Measurements from ENCODE around the gene PCGF2.

PCGF2 gene

GRCh38 chr17:38716368-38717005, 31.6 kb downstream of the PCGF2 start:
- ATAC-seq, result no peak
- TF ChIP-seq TCF4 (CRISPR knock-in tag; IDR thresholded peaks at IDR 0.05; ENCODE audit: borderline replicate concordance) (no peak), CSDC2 (CRISPR knock-in tag; IDR thresholded peaks at IDR 0.05) (no peak), SNAI2 (CRISPR knock-in tag; IDR thresholded peaks at IDR 0.05) (no peak), RARB (CRISPR knock-in tag; IDR thresholded peaks at IDR 0.05) (no peak), ZFP30 (CRISPR knock-in tag; IDR thresholded peaks at IDR 0.05) (no peak), ZFP3 (CRISPR knock-in tag; IDR thresholded peaks at IDR 0.05) (no peak), ZNF8 (CRISPR knock-in tag; IDR thresholded peaks at IDR 0.05) (no peak), BACH2 (CRISPR knock-in tag; IDR thresholded peaks at IDR 0.05; ENCODE audit: borderline replicate concordance) (no peak), ZNF565 (CRISPR knock-in tag; conservative IDR thresholded peaks at IDR 0.05; ENCODE audit: low read depth) (no peak), OSR1 (CRISPR knock-in tag; IDR thresholded peaks at IDR 0.05) (no peak), PPARA (CRISPR knock-in tag; IDR thresholded peaks at IDR 0.05; ENCODE audit: borderline replicate concordance) (no peak)
- TF ChIP-seq, protein P1, sequence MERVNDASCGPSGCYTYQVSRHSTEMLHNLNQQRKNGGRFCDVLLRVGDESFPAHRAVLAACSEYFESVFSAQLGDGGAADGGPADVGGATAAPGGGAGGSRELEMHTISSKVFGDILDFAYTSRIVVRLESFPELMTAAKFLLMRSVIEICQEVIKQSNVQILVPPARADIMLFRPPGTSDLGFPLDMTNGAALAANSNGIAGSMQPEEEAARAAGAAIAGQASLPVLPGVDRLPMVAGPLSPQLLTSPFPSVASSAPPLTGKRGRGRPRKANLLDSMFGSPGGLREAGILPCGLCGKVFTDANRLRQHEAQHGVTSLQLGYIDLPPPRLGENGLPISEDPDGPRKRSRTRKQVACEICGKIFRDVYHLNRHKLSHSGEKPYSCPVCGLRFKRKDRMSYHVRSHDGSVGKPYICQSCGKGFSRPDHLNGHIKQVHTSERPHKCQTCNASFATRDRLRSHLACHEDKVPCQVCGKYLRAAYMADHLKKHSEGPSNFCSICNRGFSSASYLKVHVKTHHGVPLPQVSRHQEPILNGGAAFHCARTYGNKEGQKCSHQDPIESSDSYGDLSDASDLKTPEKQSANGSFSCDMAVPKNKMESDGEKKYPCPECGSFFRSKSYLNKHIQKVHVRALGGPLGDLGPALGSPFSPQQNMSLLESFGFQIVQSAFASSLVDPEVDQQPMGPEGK (CRISPR knock-in tag; IDR thresholded peaks at IDR 0.05; ENCODE audit: borderline replicate concordance), result no peak
- TF ChIP-seq, protein P2, sequence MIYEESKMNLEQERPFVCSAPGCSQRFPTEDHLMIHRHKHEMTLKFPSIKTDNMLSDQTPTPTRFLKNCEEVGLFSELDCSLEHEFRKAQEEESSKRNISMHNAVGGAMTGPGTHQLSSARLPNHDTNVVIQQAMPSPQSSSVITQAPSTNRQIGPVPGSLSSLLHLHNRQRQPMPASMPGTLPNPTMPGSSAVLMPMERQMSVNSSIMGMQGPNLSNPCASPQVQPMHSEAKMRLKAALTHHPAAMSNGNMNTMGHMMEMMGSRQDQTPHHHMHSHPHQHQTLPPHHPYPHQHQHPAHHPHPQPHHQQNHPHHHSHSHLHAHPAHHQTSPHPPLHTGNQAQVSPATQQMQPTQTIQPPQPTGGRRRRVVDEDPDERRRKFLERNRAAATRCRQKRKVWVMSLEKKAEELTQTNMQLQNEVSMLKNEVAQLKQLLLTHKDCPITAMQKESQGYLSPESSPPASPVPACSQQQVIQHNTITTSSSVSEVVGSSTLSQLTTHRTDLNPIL (CRISPR knock-in tag; IDR thresholded peaks at IDR 0.05; ENCODE audit: low read depth), result no peak

GRCh38 chr17:38715216-38715943, 32.8 kb downstream of the PCGF2 start:
- ATAC-seq, result no peak
- no peak for TF ChIP-seq BACH2 (CRISPR knock-in tag; IDR thresholded peaks at IDR 0.05; ENCODE audit: borderline replicate concordance)
- TF ChIP-seq, protein P2 (CRISPR knock-in tag; IDR thresholded peaks at IDR 0.05; ENCODE audit: low read depth), result no peak
- no peak for TF ChIP-seq TOX (CRISPR knock-in tag; IDR thresholded peaks at IDR 0.05; ENCODE audit: borderline replicate concordance)
- TF ChIP-seq ZC3H10 (CRISPR knock-in tag; IDR thresholded peaks at IDR 0.05), result no peak
- TF ChIP-seq ZFP30 (CRISPR knock-in tag; IDR thresholded peaks at IDR 0.05), result no peak
- TF ChIP-seq TCF4 (CRISPR knock-in tag; IDR thresholded peaks at IDR 0.05; ENCODE audit: borderline replicate concordance), result no peak
- TF ChIP-seq GLIS3 (CRISPR knock-in tag; IDR thresholded peaks at IDR 0.05), result no peak
- TF ChIP-seq, protein P1 (CRISPR knock-in tag; IDR thresholded peaks at IDR 0.05; ENCODE audit: borderline replicate concordance), result no peak

DNA sequence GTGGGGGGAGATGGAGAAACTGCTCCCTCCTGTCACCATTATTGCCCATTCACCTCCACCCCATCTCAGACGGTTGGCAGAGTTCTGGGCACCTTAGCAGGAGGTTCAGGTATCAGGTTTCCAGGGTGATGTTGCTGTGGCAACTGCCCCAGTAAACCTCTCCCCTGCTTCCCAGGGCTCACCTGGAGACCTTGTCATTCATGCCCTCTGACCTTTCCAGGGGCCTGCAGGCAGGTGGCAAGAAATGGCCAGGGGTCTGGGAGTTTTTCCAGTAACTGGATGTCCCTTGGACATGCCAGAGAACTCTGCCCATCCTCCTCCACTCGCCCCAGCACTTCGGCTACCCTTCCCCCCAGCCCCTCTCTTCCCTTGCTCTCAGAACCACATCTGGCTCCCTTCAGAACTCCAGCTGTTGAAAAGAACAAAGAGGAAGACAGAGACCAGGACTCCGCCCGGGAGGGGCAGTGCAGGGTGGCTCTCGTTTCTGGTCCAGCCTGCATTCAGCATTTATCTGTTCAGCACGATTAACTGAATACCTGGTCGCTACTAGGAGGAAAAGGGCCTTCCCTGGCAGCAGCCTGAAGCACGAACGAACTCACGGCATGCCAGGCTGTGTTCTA, 34.6 kb downstream of the PCGF2 start:
- TF ChIP-seq ZNF8 (CRISPR knock-in tag; IDR thresholded peaks at IDR 0.05) (no peak), GLIS3 (CRISPR knock-in tag; IDR thresholded peaks at IDR 0.05) (no peak), CSDC2 (CRISPR knock-in tag; IDR thresholded peaks at IDR 0.05) (no peak), TOX (CRISPR knock-in tag; IDR thresholded peaks at IDR 0.05; ENCODE audit: borderline replicate concordance) (no peak), POU6F1 (CRISPR knock-in tag; IDR thresholded peaks at IDR 0.05; ENCODE audit: borderline replicate concordance, low read depth) (no peak), ZNF565 (CRISPR knock-in tag; conservative IDR thresholded peaks at IDR 0.05; ENCODE audit: low read depth) (no peak), ZFP30 (CRISPR knock-in tag; IDR thresholded peaks at IDR 0.05) (no peak), PPARA (CRISPR knock-in tag; IDR thresholded peaks at IDR 0.05; ENCODE audit: borderline replicate concordance) (no peak), ZFP3 (CRISPR knock-in tag; IDR thresholded peaks at IDR 0.05) (no peak), OSR1 (CRISPR knock-in tag; IDR thresholded peaks at IDR 0.05) (no peak), RARB (CRISPR knock-in tag; IDR thresholded peaks at IDR 0.05) (no peak), CSRNP3 (CRISPR knock-in tag; IDR thresholded peaks at IDR 0.05) (no peak)
- TF ChIP-seq, protein P2 (CRISPR knock-in tag; IDR thresholded peaks at IDR 0.05; ENCODE audit: low read depth), result no peak
- no peak for ATAC-seq

Data from SK-N-SH treated with all-trans-retinoic acid at 6 μM for 48 hours (cell line).